Caco-2 (cell line): ENCODE results near the gene PKP2. TPM values are rescaled to one million over a fixed set of nuclear protein-coding genes. Genes with fewer than 3 reads are reported as not detected.
"Not testable (repeated sequence)": the region's sequence is repeated elsewhere in the genome, so short reads cannot be mapped to it uniquely, and the experiment has no call there.

Experiments used
- BruUV-seq: library from RNA; stranded (reverse); fragments of 400-500 nt; replicated peaks from 2 replicates; lab custom pipeline; 2021; lab: Mats Ljungman, UMichigan
- CTCF ChIA-PET: fragments of 300-600 bp; sonication (Branson Sonifier 250); formaldehyde crosslinking; loops from one replicate; lab custom pipeline; 2022; ENCODE audit warnings: antibody characterized with exemption; lab: Charles Lee
- POLR2A ChIA-PET: fragments of 300-600 bp; sonication (Branson Sonifier 250); formaldehyde crosslinking; loops from one replicate; lab custom pipeline; 2022; ENCODE audit warnings: antibody characterized with exemption; lab: Charles Lee
- DNase-seq, 2 experiments: peaks; one replicate each; pipeline versions ENCODE4 v3.0.0 to v3.0.0-alpha.2; 2020 to 2022
- H3K27me3 ChIP-seq: replicated peaks from 2 replicates; pipeline ENCODE4 v1.6.0; 2011; ENCODE audit warnings: low read length; ENCODE audit not compliant: control insufficient read depth, insufficient read depth
- H3K36me3 ChIP-seq: 2 replicates; pipeline ENCODE4 v1.5.1; 2011; ENCODE audit warnings: low read length; ENCODE audit not compliant: control insufficient read depth, insufficient read depth
- H3K4me1 ChIP-seq: fragments of 250-450 bp; sonication (Bioruptor Pico); 2 replicates; pipeline ENCODE4 v1.5.1; 2020; ENCODE audit warnings: mild to moderate bottlenecking
- H3K4me3 ChIP-seq: 2 replicates; pipeline ENCODE4 v1.5.1; 2011; ENCODE audit warnings: low read depth, mild to moderate bottlenecking, control low read depth, low read length
- H3K9me3 ChIP-seq: fragments of 250-450 bp; sonication (Bioruptor Pico); 2 replicates; pipeline ENCODE4 v1.5.1; 2020; ENCODE audit warnings: mild to moderate bottlenecking, moderate library complexity
- H3K27ac Mint-ChIP-seq: one replicate; pipeline ENCODE4 v1.8.0; 2022; ENCODE audit warnings: mixed read lengths; ENCODE audit not compliant: unreplicated experiment
- H3K27me3 Mint-ChIP-seq: one replicate; pipeline ENCODE4 v1.8.0; 2022; ENCODE audit warnings: mixed read lengths; ENCODE audit not compliant: insufficient read depth, unreplicated experiment
- H3K36me3 Mint-ChIP-seq: one replicate; pipeline ENCODE4 v1.8.0; 2022; ENCODE audit warnings: mild to moderate bottlenecking, mixed read lengths; ENCODE audit not compliant: insufficient read depth, unreplicated experiment
- H3K4me1 Mint-ChIP-seq: one replicate; pipeline ENCODE4 v1.8.0; 2022; ENCODE audit warnings: low read depth, mixed read lengths; ENCODE audit not compliant: unreplicated experiment
- H3K4me3 Mint-ChIP-seq: one replicate; pipeline ENCODE4 v1.8.0; 2022; ENCODE audit warnings: mild to moderate bottlenecking, moderate library complexity, mixed read lengths; ENCODE audit not compliant: unreplicated experiment
- H3K9me3 Mint-ChIP-seq: one replicate; pipeline ENCODE4 v1.8.0; 2022; ENCODE audit warnings: mixed read lengths; ENCODE audit not compliant: unreplicated experiment
- CTCF ChIP-seq, 2 experiments: fragments of 200-600 bp in 1 of 2; IDR thresholded peaks; 1 replicate in 1 of 2; 2 replicates in 1 of 2; pipeline versions ENCODE4 v1.5.1 to v1.8.0; 2011 to 2022; ENCODE audit warnings: antibody characterized with exemption in 1 of 2, control low read depth in 1 of 2, inconsistent platforms in 1 of 2, low read depth in 1 of 2, low read length in 1 of 2, mild to moderate bottlenecking in 1 of 2, moderate library complexity in 1 of 2; ENCODE audit not compliant: insufficient read depth in 1 of 2, severe bottlenecking in 1 of 2, unreplicated experiment in 1 of 2
- intact Hi-C: fragments of 100-400 bp; cut with micrococcal nuclease; formaldehyde crosslinking; loops from one replicate; pipeline ENCODE4 v1.10.0; 2022; ENCODE audit not compliant: unreplicated experiment
- total RNA-seq: library from RNA; stranded (reverse); gene quantifications from 2 replicates; pipeline ENCODE4 v1.2.3, GENCODE V29; 2022

The PKP2 gene
- total RNA-seq, 1 experiment from 2014 or later: 249 TPM

- H3K36me3 ChIP-seq: peaks cover 6% of the 10 kb centered on the region
- Mint-ChIP-seq H3K27ac (no peak overlapping the region), H3K9me3 (no peaks in the 10 kb centered on the region), H3K36me3 (peaks cover 100% of the 10 kb centered on the region), H3K4me1 (peaks cover 52% of the 10 kb centered on the region), H3K27me3 (no peaks in the 10 kb centered on the region), H3K4me3 (no peak overlapping the region)
- BruUV-seq: no TSS peak
- no peak for DNase-seq
- H3K9me3 ChIP-seq: peaks cover 5% of the 10 kb centered on the region; the same call in 1 of the 2 replicates
- POLR2A ChIA-PET: no interaction called here
- no peak overlapping the region for H3K4me3 ChIP-seq
- intact Hi-C loops: loop anchor here (5.0 kb wide), 1 partner anchor 36 kb away; no protein-coding TSS in a partner anchor
- H3K4me1 ChIP-seq: peaks cover 70% of the 10 kb centered on the region
- H3K27me3 ChIP-seq: no peaks in the 10 kb centered on the region
- CTCF ChIA-PET: interaction anchor here (1.1 kb wide), 1 partner anchor 11 kb away, joined by 3 read pairs; no protein-coding TSS in a partner anchor
- no peak for TF ChIP-seq CTCF (IDR thresholded peaks at IDR 0.05; ENCODE audit: insufficient read depth in 1 of 2, low read depth in 1 of 2, low read length in 1 of 2, severe bottlenecking in 1 of 2, unreplicated experiment in 1 of 2)
Observed at GRCh38 chr12:32881702-32882101, 14.9 kb downstream of the PKP2 start.

DNA sequence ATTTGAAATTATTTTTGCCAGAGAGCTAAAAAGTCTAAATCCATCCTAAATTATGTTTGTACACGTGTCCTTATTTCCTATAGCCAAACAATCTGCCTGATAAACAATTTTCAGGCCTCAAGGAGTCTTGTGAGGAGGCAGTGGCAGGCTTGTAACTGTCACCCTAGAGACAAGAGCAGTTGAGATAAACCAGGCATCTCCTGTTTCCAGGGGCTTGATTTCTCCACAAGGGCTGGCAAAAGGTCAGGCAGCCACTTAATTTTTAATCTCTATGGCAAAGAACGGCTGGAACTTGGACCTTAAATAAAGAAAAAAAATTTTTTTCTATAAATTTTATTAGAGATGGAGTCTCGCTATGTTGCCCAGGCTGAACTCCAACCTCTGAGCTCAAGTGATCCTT, 15.5 kb downstream of the PKP2 start:
- Mint-ChIP-seq H3K36me3 (peaks cover 100% of the 10 kb centered on the region), H3K4me3 (no peak overlapping the region), H3K9me3 (no peaks in the 10 kb centered on the region), H3K27ac (no peak overlapping the region), H3K27me3 (no peaks in the 10 kb centered on the region), H3K4me1 (peaks cover 52% of the 10 kb centered on the region)
- Histone ChIP-seq H3K4me1 (peaks cover 74% of the 10 kb centered on the region), H3K36me3 (peaks cover 6% of the 10 kb centered on the region), H3K27me3 (no peaks in the 10 kb centered on the region), H3K9me3 (peaks cover 5% of the 10 kb centered on the region; the same call in 1 of the 2 replicates), H3K4me3 (no peak overlapping the region)
- BruUV-seq: no TSS peak
- ChIA-PET POLR2A (no interaction called here), CTCF (no interaction called here)
- DNase-seq: no peak
- intact Hi-C loops: loop anchor here (5.0 kb wide), 1 partner anchor 36 kb away; no protein-coding TSS in a partner anchor
- no peak for TF ChIP-seq CTCF (IDR thresholded peaks at IDR 0.05; ENCODE audit: insufficient read depth in 1 of 2, low read depth in 1 of 2, low read length in 1 of 2, severe bottlenecking in 1 of 2, unreplicated experiment in 1 of 2)

DNA sequence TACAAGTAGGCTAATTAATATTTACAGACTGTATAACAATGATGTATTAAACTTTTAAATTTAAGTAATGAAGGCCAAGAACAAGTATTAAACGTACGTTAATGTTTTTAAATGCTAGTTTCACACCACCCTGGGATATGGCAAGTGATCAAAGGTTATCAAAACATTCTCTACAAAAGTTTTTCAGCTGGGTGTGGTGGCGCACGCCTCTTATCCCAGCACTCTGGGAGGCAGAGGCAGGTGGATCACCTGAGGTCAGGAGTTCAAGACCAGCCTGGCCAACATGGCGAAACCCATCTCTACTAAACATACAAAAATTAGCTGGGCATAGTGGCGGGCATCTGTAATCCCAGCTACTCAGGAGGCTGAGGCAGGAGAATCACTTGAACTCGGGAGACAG, 17.5 kb downstream of the PKP2 start:
- BruUV-seq, H3K4me3 ChIP-seq, H3K27me3 ChIP-seq, H3K36me3 ChIP-seq, DNase-seq, POLR2A ChIA-PET, H3K27me3 Mint-ChIP-seq, H3K9me3 ChIP-seq, H3K9me3 Mint-ChIP-seq, CTCF ChIA-PET, intact Hi-C loops, H3K4me3 Mint-ChIP-seq: not testable (repeated sequence)
- H3K4me1 ChIP-seq: peaks cover 77% of the 10 kb centered on the region
- peaks cover 99% of the 10 kb centered on the region for H3K36me3 Mint-ChIP-seq
- peak overlapping the region; percentile 78 for H3K27ac Mint-ChIP-seq
- H3K4me1 Mint-ChIP-seq: peaks cover 49% of the 10 kb centered on the region
